ENCODE measurements around the gene APOBEC3A. TPM values are rescaled to one million over a fixed set of nuclear protein-coding genes. Genes with fewer than 3 reads are reported as not detected.

Gene APOBEC3A
- total and polyA plus RNA-seq, 2 of the 4 experiments (the other 2 are of a cell fraction), result not detected

- Histone ChIP-seq H3K27me3 (ENCODE audit: control insufficient read depth, insufficient read depth, low read length) (peaks cover 78% of the 10 kb centered on the region), H2BK5ac (ENCODE audit: low read depth, low read length, poor library complexity, severe bottlenecking) (no peak overlapping the region), H3K4me2 (ENCODE audit: low read depth, low read length) (no peak overlapping the region), H4K91ac (ENCODE audit: insufficient read depth, low read depth, low read length) (no peak overlapping the region), H3K4ac (ENCODE audit: low read depth, low read length) (no peak overlapping the region), H2AFZ (replicated peaks; ENCODE audit: low read length, poor library complexity) (no peak overlapping the region), H3K23ac (ENCODE audit: low read depth, low read length) (no peak overlapping the region), H2AK5ac (ENCODE audit: low read depth, low read length) (no peak overlapping the region), H4K5ac (ENCODE audit: low read depth, low read length) (no peak overlapping the region), H3K4me3 (ENCODE audit: insufficient read depth, low read depth, low read length) (no peak overlapping the region), H3K9me3 (ENCODE audit: control insufficient read depth, insufficient read depth, low read length) (no peaks in the 10 kb centered on the region), H3K9ac (ENCODE audit: low read depth, low read length) (no peak overlapping the region), H3K14ac (replicated peaks; ENCODE audit: low read depth, low read length) (no peak overlapping the region), H3K4me1 (ENCODE audit: control insufficient read depth, insufficient read depth, low read length) (no peaks in the 10 kb centered on the region), H3K36me3 (ENCODE audit: control insufficient read depth, insufficient read depth, low read length) (no peaks in the 10 kb centered on the region), H3K27ac (ENCODE audit: insufficient read depth, low read length) (no peak overlapping the region), H2BK15ac (ENCODE audit: low read depth, low read length) (no peak overlapping the region), H4K8ac (ENCODE audit: low read depth in 2 of 2, low read length in 2 of 2) (no peak overlapping the region), H2BK20ac (ENCODE audit: low read depth, low read length) (no peak overlapping the region), H2AK9ac (replicated peaks; ENCODE audit: low read depth, low read length, poor library complexity) (no peak overlapping the region), H4K20me1 (ENCODE audit: insufficient read depth, low read length) (no peaks in the 10 kb centered on the region), H3K18ac (ENCODE audit: low read depth, low read length) (no peak overlapping the region), H2BK120ac (ENCODE audit: low read depth, low read length) (no peak overlapping the region), H3K56ac (ENCODE audit: extremely low read depth, insufficient read depth, low read length) (no peak overlapping the region), H3K9me1 (ENCODE audit: insufficient read depth, low read length) (no peaks in the 10 kb centered on the region), H3K79me1 (ENCODE audit: low read depth in 1 of 2, low read length in 2 of 2) (no peaks in the 10 kb centered on the region)
- ChIA-PET CTCF (no interaction called here), POLR2A (ENCODE audit: unreplicated experiment) (no interaction called here)
- dilution Hi-C loops (cut with HindIII; ENCODE audit: low sequenced_read_pairs, unreplicated experiment) (no loop called here), intact Hi-C loops (cut with micrococcal nuclease) (no loop called here), in situ Hi-C loops (cut with MboI; ENCODE audit: low sequenced_read_pairs) (no loop called here)
- DNase-seq (no peak), ATAC-seq (ENCODE audit: low read depth) (no peak)
- WGBS, 2 experiments (ENCODE audit: extremely low coverage in 2 of 2, insufficient read length in 1 of 2), result 67% methylated on average over 2 of the region's 13 CpGs; no CpG with 5 or more reads in 1 of the 2 experiments
- TF ChIP-seq ELK1 (IDR thresholded peaks at IDR 0.05; ENCODE audit: borderline replicate concordance, low read depth, low read length) (no peak), FOS (IDR thresholded peaks at IDR 0.05; ENCODE audit: low read depth, low read length) (no peak), CHD1 (IDR thresholded peaks at IDR 0.05; ENCODE audit: low read depth, low read length) (no peak), USF2 (IDR thresholded peaks at IDR 0.05; ENCODE audit: low read depth, low read length) (no peak), MAFK (IDR thresholded peaks at IDR 0.05; ENCODE audit: low read depth, low read length) (no peak), RCOR1 (IDR thresholded peaks at IDR 0.05; ENCODE audit: insufficient replicate concordance, low read length) (no peak), SMC3 (IDR thresholded peaks at IDR 0.05; ENCODE audit: low read depth, low read length) (no peak), CTCF (conservative IDR thresholded peaks at IDR 0.05; ENCODE audit: low read depth, low read length) (no peak), POLR2A (IDR thresholded peaks at IDR 0.05; ENCODE audit: low read depth, low read length) (no peak)
- no TSS peak for BruUV-seq (replicated peaks)
Observed at GRCh38 chr22:38950527-38951295, 6.7 kb upstream of the APOBEC3A start.
